ENCODE data around the gene SIGLEC6. TPM values are rescaled to one million over a fixed set of nuclear protein-coding genes. Genes with fewer than 3 reads are reported as not detected.

SIGLEC6 gene
- total RNA-seq, 1 donor from 2014 or later, result not detected

GRCh38 chr19:51525651-51526050 is 5.8 kb downstream of the SIGLEC6 start:
- DNase-seq (ENCODE audit: low read depth), result no peak

DNA sequence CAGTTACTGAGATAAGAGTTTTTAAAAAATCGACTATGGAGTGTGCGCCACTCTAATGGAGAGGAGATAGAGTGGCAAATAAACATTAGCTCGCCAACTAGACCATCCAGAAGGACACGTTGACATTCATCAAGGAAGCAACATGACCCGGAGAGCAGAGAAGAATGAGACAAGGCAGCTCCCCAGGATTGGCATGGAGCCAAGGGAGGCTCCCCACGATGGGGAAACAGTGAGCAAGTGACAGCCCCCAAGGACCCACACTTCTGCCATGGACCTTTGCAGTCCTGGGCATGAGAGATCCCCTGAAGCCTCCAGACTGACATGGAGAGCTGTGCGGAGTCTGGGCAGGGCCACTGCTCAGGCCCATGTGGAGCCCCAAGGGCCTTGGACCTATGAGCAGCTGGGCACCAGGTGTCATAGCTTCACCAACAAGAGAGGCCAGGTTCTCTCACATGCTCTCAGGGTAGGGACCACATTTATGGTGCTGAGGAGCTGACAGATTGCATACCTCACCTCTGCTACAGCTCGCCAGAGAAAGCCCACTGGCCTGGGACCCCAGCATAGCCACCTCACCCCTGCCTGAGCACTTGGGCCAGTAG is 6.7 kb downstream of the SIGLEC6 start:
- no peak for TF ChIP-seq CTCF (conservative IDR thresholded peaks at IDR 0.05; ENCODE audit: low read depth, low read length)
- DNase-seq (ENCODE audit: low read depth), result no peak
- H3K4me3 ChIP-seq (ENCODE audit: low read depth, low read length), result no peak overlapping the region

More at GRCh38 chr19:51525651-51526050, 5.8 kb downstream of the SIGLEC6 start:
- no peak overlapping the region for H3K4me3 ChIP-seq (ENCODE audit: low read depth, low read length)
- TF ChIP-seq CTCF (conservative IDR thresholded peaks at IDR 0.05; ENCODE audit: low read depth, low read length), result no peak

GRCh38 chr19:51521781-51522180 is 9.7 kb downstream of the SIGLEC6 start:
- no peak overlapping the region for H3K4me3 ChIP-seq (ENCODE audit: low read depth, low read length)
- TF ChIP-seq CTCF (conservative IDR thresholded peaks at IDR 0.05; ENCODE audit: low read depth, low read length), result no peak
- DNase-seq (ENCODE audit: low read depth), result no peak

- DNase-seq (ENCODE audit: low read depth), result no peak
- TF ChIP-seq CTCF (conservative IDR thresholded peaks at IDR 0.05; ENCODE audit: low read depth, low read length), result no peak
- H3K4me3 ChIP-seq (ENCODE audit: low read depth, low read length), result no peak overlapping the region
These were observed 10.1 kb downstream of the SIGLEC6 start for GRCh38 chr19:51521357-51521756.

DNA sequence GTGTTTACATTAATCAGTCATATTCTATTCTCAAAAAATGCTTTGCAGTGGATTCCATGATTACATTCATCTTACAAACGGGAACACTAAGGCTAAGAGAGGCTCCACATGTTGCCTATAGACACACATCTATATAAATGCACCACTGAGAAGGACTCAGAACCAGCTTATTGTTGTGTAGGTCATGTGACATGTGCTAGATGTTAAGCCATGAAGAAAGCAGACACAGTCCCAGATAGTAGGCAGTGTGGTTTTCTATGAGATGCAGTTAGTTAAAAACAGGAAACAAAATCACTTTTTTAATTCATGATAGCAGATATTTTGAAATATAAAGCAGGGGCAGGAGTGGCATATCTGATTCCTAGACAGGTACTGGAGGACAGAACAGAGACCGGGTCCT is 10.7 kb downstream of the SIGLEC6 start:
- no peak for DNase-seq (ENCODE audit: low read depth)
- H3K4me3 ChIP-seq (ENCODE audit: low read depth, low read length), result no peak overlapping the region
- TF ChIP-seq CTCF (conservative IDR thresholded peaks at IDR 0.05; ENCODE audit: low read depth, low read length), result no peak

- TF ChIP-seq CTCF (conservative IDR thresholded peaks at IDR 0.05; ENCODE audit: low read depth, low read length), result peak; percentile 79
- peak; percentile 13 for DNase-seq (ENCODE audit: low read depth)
- no peak overlapping the region for H3K4me3 ChIP-seq (ENCODE audit: low read depth, low read length)
These were observed 16.5 kb downstream of the SIGLEC6 start for GRCh38 chr19:51514866-51515481.

- H3K4me3 ChIP-seq (ENCODE audit: low read depth, low read length), result no peak overlapping the region
- no peak for TF ChIP-seq CTCF (conservative IDR thresholded peaks at IDR 0.05; ENCODE audit: low read depth, low read length)
- no peak for DNase-seq (ENCODE audit: low read depth)
These were observed 17.5 kb downstream of the SIGLEC6 start for GRCh38 chr19:51513968-51514367.

Measured in epithelial cell of proximal tubule (primary cell).